ENCODE measurements around the gene ZFHX3. TPM values are rescaled to one million over a fixed set of nuclear protein-coding genes. Genes with fewer than 3 reads are reported as not detected.

ZFHX3 gene
- total and polyA plus RNA-seq, 10 of the 15 experiments (the other 5 are each of a cell fraction or from before 2014, with no cell fraction given), result 0.68 to 8.6 (median 2.0) TPM

- Histone ChIP-seq H3K27me3 (replicated peaks in 1 of 2; ENCODE audit: control insufficient read depth in 2 of 2, insufficient read depth in 2 of 2, low read length in 1 of 2) (no peaks in the 10 kb centered on the region), H3K4me2 (ENCODE audit: control insufficient read depth, insufficient read depth) (no peak overlapping the region), H3K9me3 (replicated peaks; ENCODE audit: control insufficient read depth, insufficient read depth, low read length) (no peaks in the 10 kb centered on the region), H3K9ac (ENCODE audit: control insufficient read depth, insufficient read depth, low read length) (no peak overlapping the region), H3K27ac (ENCODE audit: control insufficient read depth, insufficient read depth) (no peak overlapping the region), H3K4me1 (ENCODE audit: control insufficient read depth, insufficient read depth, low read length) (no peaks in the 10 kb centered on the region), H2AFZ (ENCODE audit: control insufficient read depth, low read depth, low read length) (no peak overlapping the region), H3K79me2 (ENCODE audit: control insufficient read depth, insufficient read depth, low read length) (no peaks in the 10 kb centered on the region), H3K4me3 (no peak overlapping the region), H4K20me1 (ENCODE audit: control insufficient read depth, insufficient read depth) (no peaks in the 10 kb centered on the region), H3K36me3 (ENCODE audit: control insufficient read depth in 2 of 2, insufficient read depth in 2 of 2, low read length in 1 of 2) (no peaks in the 10 kb centered on the region)
- intact Hi-C loops (cut with micrococcal nuclease; ENCODE audit: unreplicated experiment), result no loop called here
- RAD21 ChIA-PET (ENCODE audit: unreplicated experiment), result no interaction called here
- SMC1A ChIA-PET (ENCODE audit: uncharacterized antibody, unreplicated experiment), result interaction anchor here (0.6 to 0.8 kb wide), 3 partner anchors 11 to 151 kb away, joined by 3 read pairs; no protein-coding TSS in a partner anchor
- ATAC-seq (no peak), DNase-seq (ENCODE audit: low read depth, low spot score) (no peak), FAIRE-seq (no peak)
- CTCF ChIA-PET, result interaction anchor here (0.7 to 1.3 kb wide), 5 partner anchors 10 to 628 kb away, joined by 3 to 5 read pairs (median 3); no protein-coding TSS in a partner anchor
- BruUV-seq (replicated peaks), result no TSS peak
- 97% methylated on average over 7 of the region's 7 CpGs for WGBS (ENCODE audit: insufficient coverage, insufficient replicate concordance, low lambda C conversion rate, missing lambda C conversion rate)
- no peak for TF ChIP-seq MEF2B (IDR thresholded peaks at IDR 0.05; ENCODE audit: partially characterized antibody, poor library complexity, severe bottlenecking)
- TF ChIP-seq ZZZ3 (IDR thresholded peaks at IDR 0.05; ENCODE audit: control insufficient read depth, insufficient read length, low read depth), result no peak
- TF ChIP-seq CBFB (IDR thresholded peaks at IDR 0.05; ENCODE audit: low read depth), result no peak
- no peak for TF ChIP-seq FOXM1 (IDR thresholded peaks at IDR 0.05; ENCODE audit: low read depth, low read length)
- TF ChIP-seq MYC (IDR thresholded peaks at IDR 0.05; ENCODE audit: insufficient read depth, insufficient read length, insufficient replicate concordance, low read length, severe bottlenecking), result no peak
- TF ChIP-seq YY1 (IDR thresholded peaks at IDR 0.05; ENCODE audit: low read depth, low read length), result no peak
- TF ChIP-seq MEF2A (IDR thresholded peaks at IDR 0.05; ENCODE audit: insufficient read depth, low read depth, low read length), result no peak
- TF ChIP-seq ATF3 (IDR thresholded peaks at IDR 0.05; ENCODE audit: borderline replicate concordance, extremely low read depth, low read depth, low read length), result no peak
- TF ChIP-seq ZNF384 (IDR thresholded peaks at IDR 0.05; ENCODE audit: borderline replicate concordance, low read depth, low read length), result no peak
- no peak for TF ChIP-seq ZBTB40 (IDR thresholded peaks at IDR 0.05; ENCODE audit: borderline replicate concordance)
- TF ChIP-seq RBBP5 (conservative IDR thresholded peaks at IDR 0.05), result no peak
- in situ Hi-C loops (cut with MboI), result no loop called here
- POLR2A ChIA-PET, result interaction anchor here (1.0 kb wide), 1 partner anchor 9 kb away, joined by 3 read pairs; no protein-coding TSS in a partner anchor
Measured at GRCh38 chr16:72752004-72752695, 295.8 kb downstream of the ZFHX3 start.
